Measurements from ENCODE around the gene FASTKD3.
A peak's percentile ranks its signal among the peaks of the same experiment; 100 is the strongest.

- TF ChIP-seq CTCF (IDR thresholded peaks at IDR 0.05; ENCODE audit: extremely low read depth in 1 of 2, insufficient read depth in 1 of 2, low read depth in 1 of 2, low read length in 2 of 2) (peak in 1 of 2 donors; percentile 12), EZH2 (IDR thresholded peaks at IDR 0.05; ENCODE audit: borderline replicate concordance, low read depth, low read length, severe bottlenecking) (peak; percentile 79), JUN (IDR thresholded peaks at IDR 0.05; ENCODE audit: borderline replicate concordance, insufficient read depth, insufficient read length, low read depth) (no peak), POLR2AphosphoS5 (IDR thresholded peaks at IDR 0.05; ENCODE audit: insufficient read depth, low read depth, low read length) (no peak)
- TF ChIP-seq, protein P1, sequence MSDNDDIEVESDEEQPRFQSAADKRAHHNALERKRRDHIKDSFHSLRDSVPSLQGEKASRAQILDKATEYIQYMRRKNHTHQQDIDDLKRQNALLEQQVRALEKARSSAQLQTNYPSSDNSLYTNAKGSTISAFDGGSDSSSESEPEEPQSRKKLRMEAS (IDR thresholded peaks at IDR 0.05; ENCODE audit: insufficient read depth, insufficient read length) = no peak
Measured at GRCh38 chr5:7849681-7850394, 19.0 kb downstream of the FASTKD3 start.
